Sigmoid colon (tissue), 4 donors: ENCODE data around the gene SMOC2.

Experiments
- EP300 ChIP-seq, 4 donors: sonication (generic); formaldehyde crosslinking; IDR thresholded peaks; one replicate each; pipeline ENCODE4 v1.6.1; 2017; ENCODE audit warnings: antibody characterized with exemption in 4 of 4
- POLR2A ChIP-seq, 2 donors: fragments of 450-650 bp; IDR thresholded peaks; one replicate each; pipeline ENCODE4 v1.6.1; 2016; ENCODE audit warnings: antibody characterized with exemption in 2 of 2, mild to moderate bottlenecking in 2 of 2, moderate library complexity in 2 of 2
- TF ChIP-seq, protein P1 (sequence below), 4 experiments: fragments of 450-650 bp in 3 of 4; fragments of 200-600 bp in 1 of 4; IDR thresholded peaks; one replicate each; pipeline ENCODE4 v1.5.1; 2016 to 2019; ENCODE audit warnings: antibody characterized with exemption in 4 of 4, mild to moderate bottlenecking in 3 of 4, moderate library complexity in 2 of 4

DNA sequence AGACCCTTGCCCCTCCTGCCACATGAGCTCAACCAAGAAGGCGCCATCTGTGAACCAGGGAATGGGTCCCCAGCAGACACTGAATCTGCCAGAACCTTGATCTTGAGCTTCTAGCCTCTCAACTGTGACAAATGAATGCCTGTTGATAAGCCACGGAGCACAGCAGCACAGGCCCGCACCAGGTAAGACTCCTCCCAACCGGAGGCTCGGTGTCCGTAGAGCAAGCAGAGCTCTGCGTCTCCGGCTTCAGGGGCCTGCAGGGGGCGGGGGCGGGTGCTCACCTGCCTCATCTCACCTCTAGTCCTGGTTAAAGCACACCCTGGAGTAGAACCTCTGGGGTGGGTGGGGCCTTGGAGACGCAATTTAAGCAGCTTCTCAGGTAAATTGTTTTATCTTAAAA is 122.7 kb downstream of the SMOC2 start:
- TF ChIP-seq, protein P1, sequence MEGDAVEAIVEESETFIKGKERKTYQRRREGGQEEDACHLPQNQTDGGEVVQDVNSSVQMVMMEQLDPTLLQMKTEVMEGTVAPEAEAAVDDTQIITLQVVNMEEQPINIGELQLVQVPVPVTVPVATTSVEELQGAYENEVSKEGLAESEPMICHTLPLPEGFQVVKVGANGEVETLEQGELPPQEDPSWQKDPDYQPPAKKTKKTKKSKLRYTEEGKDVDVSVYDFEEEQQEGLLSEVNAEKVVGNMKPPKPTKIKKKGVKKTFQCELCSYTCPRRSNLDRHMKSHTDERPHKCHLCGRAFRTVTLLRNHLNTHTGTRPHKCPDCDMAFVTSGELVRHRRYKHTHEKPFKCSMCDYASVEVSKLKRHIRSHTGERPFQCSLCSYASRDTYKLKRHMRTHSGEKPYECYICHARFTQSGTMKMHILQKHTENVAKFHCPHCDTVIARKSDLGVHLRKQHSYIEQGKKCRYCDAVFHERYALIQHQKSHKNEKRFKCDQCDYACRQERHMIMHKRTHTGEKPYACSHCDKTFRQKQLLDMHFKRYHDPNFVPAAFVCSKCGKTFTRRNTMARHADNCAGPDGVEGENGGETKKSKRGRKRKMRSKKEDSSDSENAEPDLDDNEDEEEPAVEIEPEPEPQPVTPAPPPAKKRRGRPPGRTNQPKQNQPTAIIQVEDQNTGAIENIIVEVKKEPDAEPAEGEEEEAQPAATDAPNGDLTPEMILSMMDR (IDR thresholded peaks at IDR 0.05): no peak
- TF ChIP-seq POLR2A (IDR thresholded peaks at IDR 0.05): no peak
- no peak for TF ChIP-seq EP300 (IDR thresholded peaks at IDR 0.05)
